ENCODE measurements around the gene BEND7.
A peak's percentile ranks its signal among the peaks of the same experiment; 100 is the strongest.

BEND7 gene

GRCh38 chr10:13483073-13483472, 45.7 kb downstream of the BEND7 start:
- no peak overlapping the region for H3K4me3 ChIP-seq (ENCODE audit: low read depth, low read length)
- DNase-seq (ENCODE audit: low read depth) = no peak
- TF ChIP-seq POLR2A (IDR thresholded peaks at IDR 0.05; ENCODE audit: extremely low read depth, insufficient read length) (no peak), MAX (IDR thresholded peaks at IDR 0.05; ENCODE audit: low read depth, low read length) (no peak), CTCF (IDR thresholded peaks at IDR 0.05; ENCODE audit: low read depth, low read length) (no peak), MYC (IDR thresholded peaks at IDR 0.05; ENCODE audit: low read depth, low read length) (no peak)

- no peak overlapping the region for H3K4me3 ChIP-seq (ENCODE audit: low read depth, low read length)
- no peak for TF ChIP-seq MYC (IDR thresholded peaks at IDR 0.05; ENCODE audit: low read depth, low read length)
- TF ChIP-seq POLR2A (IDR thresholded peaks at IDR 0.05; ENCODE audit: extremely low read depth, insufficient read length) = no peak
- TF ChIP-seq CTCF (IDR thresholded peaks at IDR 0.05; ENCODE audit: low read depth, low read length) = no peak
- no peak for TF ChIP-seq MAX (IDR thresholded peaks at IDR 0.05; ENCODE audit: low read depth, low read length)
- no peak for DNase-seq (ENCODE audit: low read depth)
These were observed 47.1 kb downstream of the BEND7 start for GRCh38 chr10:13481690-13482089.

GRCh38 chr10:13475124-13475523, 53.7 kb downstream of the BEND7 start:
- no peak for DNase-seq (ENCODE audit: low read depth)
- TF ChIP-seq CTCF (IDR thresholded peaks at IDR 0.05; ENCODE audit: low read depth, low read length) = no peak
- no peak for TF ChIP-seq MAX (IDR thresholded peaks at IDR 0.05; ENCODE audit: low read depth, low read length)
- TF ChIP-seq MYC (IDR thresholded peaks at IDR 0.05; ENCODE audit: low read depth, low read length) = no peak
- TF ChIP-seq POLR2A (IDR thresholded peaks at IDR 0.05; ENCODE audit: extremely low read depth, insufficient read length) = no peak
- no peak overlapping the region for H3K4me3 ChIP-seq (ENCODE audit: low read depth, low read length)

GRCh38 chr10:13473986-13474385, 54.8 kb downstream of the BEND7 start:
- no peak overlapping the region for H3K4me3 ChIP-seq (ENCODE audit: low read depth, low read length)
- TF ChIP-seq CTCF (IDR thresholded peaks at IDR 0.05; ENCODE audit: low read depth, low read length) (no peak), MAX (IDR thresholded peaks at IDR 0.05; ENCODE audit: low read depth, low read length) (no peak), MYC (IDR thresholded peaks at IDR 0.05; ENCODE audit: low read depth, low read length) (no peak), POLR2A (IDR thresholded peaks at IDR 0.05; ENCODE audit: extremely low read depth, insufficient read length) (no peak)
- no peak for DNase-seq (ENCODE audit: low read depth)

GRCh38 chr10:13472359-13472758, 56.5 kb downstream of the BEND7 start:
- DNase-seq (ENCODE audit: low read depth) = no peak
- TF ChIP-seq CTCF (IDR thresholded peaks at IDR 0.05; ENCODE audit: low read depth, low read length) = no peak
- no peak for TF ChIP-seq MYC (IDR thresholded peaks at IDR 0.05; ENCODE audit: low read depth, low read length)
- no peak for TF ChIP-seq MAX (IDR thresholded peaks at IDR 0.05; ENCODE audit: low read depth, low read length)
- no peak for TF ChIP-seq POLR2A (IDR thresholded peaks at IDR 0.05; ENCODE audit: extremely low read depth, insufficient read length)
- H3K4me3 ChIP-seq (ENCODE audit: low read depth, low read length) = no peak overlapping the region

GRCh38 chr10:13470270-13470669, 58.5 kb downstream of the BEND7 start:
- peak; percentile 6 for DNase-seq (ENCODE audit: low read depth)
- TF ChIP-seq POLR2A (IDR thresholded peaks at IDR 0.05; ENCODE audit: extremely low read depth, insufficient read length) (no peak), CTCF (IDR thresholded peaks at IDR 0.05; ENCODE audit: low read depth, low read length) (peak; percentile 17)
- H3K4me3 ChIP-seq (ENCODE audit: low read depth, low read length) = no peak overlapping the region

Data from NB4 (cell line).